Measurements from ENCODE around the gene PPAN.

- TF ChIP-seq CTCF (IDR thresholded peaks at IDR 0.05 in 8 of 11, conservative IDR thresholded peaks at IDR 0.05 in 3 of 11) = no peak
- no peak for TF ChIP-seq POLR2A (IDR thresholded peaks at IDR 0.05)
Measured at GRCh38 chr19:10110972-10111317, 4.8 kb downstream of the PPAN start.
